GM15510 (cell line): ENCODE results near the gene PCP4.

Source experiments
- POLR2A ChIP-seq: IDR thresholded peaks from 3 replicates; pipeline ENCODE4 v1.6.1; 2011; ENCODE audit warnings: borderline replicate concordance; ENCODE audit not compliant: insufficient read length; ENCODE audit errors: extremely low read depth

The PCP4 gene

GRCh38 chr21:39927304-39927886 is 60.2 kb downstream of the PCP4 start:
- TF ChIP-seq POLR2A = no peak

- TF ChIP-seq POLR2A = no peak
Measured at GRCh38 chr21:39932335-39932734, 65.1 kb downstream of the PCP4 start.

GRCh38 chr21:39934895-39935294 is 67.7 kb downstream of the PCP4 start:
- no peak for TF ChIP-seq POLR2A

DNA sequence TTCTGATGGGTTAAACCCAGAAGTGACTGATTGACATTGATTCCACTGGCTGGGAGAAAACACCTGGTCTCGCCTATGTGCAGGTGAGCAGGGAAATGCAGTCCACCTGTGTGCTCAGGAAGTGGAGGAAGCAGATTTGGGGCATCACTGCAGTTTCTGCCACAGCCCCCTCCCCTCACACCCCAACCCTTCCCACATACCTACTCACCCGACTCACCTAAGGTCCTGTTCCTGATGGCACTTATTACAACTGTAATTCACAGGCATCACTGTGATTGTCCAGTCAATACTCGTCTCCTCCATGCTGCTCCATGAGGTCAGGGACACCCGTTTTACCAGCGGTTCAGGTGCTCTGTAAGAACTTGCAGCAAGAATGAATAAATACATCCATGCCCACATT is 68.5 kb downstream of the PCP4 start:
- TF ChIP-seq POLR2A = no peak

DNA sequence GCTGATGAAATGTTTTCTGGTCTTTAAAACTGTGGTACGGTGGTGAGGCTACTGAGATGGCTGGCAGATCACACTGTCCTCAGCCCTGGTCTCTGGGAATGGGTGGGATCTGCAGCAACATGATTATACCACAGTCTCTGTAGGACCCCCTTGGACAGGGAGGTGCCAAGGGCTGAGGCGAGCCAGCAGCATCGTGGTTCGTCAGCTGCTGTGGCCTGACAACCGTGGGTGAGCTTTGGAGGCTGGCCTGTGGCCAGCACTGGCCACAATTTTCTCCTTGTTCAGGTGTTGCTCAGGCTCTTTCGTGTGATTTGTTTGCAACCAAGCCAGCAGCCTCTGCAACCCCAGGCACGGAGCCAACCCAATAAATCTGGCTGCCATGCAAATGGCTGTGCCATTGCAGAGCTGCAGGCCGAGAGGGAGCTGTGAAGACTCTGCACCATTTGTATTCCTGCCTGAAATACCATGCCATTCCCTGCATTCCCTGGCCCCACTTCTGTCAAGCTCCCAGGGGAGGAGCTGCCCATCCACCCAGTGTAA is 70.9 kb downstream of the PCP4 start:
- TF ChIP-seq POLR2A = no peak

- no peak for TF ChIP-seq POLR2A
Measured at GRCh38 chr21:39946199-39946598, 79.0 kb downstream of the PCP4 start.

DNA sequence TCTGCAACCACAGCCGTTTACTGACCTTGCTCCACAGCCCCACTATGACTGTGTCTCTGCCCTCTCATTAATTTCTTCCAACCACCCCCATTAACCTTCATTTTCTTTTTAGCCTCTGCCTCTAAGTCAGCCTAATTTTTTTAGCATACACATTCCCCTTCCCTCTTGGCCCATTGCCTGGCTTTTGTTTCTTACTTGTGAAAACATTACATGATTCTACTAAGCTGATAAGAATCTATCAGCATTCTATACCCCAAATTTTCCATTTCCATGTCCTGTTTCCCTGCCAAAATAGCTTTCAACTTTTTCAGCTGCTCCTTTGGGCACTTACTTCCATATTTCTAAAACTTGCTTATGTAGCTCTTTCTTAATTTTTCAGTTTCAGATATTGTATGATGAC is 79.8 kb downstream of the PCP4 start:
- TF ChIP-seq POLR2A = no peak

DNA sequence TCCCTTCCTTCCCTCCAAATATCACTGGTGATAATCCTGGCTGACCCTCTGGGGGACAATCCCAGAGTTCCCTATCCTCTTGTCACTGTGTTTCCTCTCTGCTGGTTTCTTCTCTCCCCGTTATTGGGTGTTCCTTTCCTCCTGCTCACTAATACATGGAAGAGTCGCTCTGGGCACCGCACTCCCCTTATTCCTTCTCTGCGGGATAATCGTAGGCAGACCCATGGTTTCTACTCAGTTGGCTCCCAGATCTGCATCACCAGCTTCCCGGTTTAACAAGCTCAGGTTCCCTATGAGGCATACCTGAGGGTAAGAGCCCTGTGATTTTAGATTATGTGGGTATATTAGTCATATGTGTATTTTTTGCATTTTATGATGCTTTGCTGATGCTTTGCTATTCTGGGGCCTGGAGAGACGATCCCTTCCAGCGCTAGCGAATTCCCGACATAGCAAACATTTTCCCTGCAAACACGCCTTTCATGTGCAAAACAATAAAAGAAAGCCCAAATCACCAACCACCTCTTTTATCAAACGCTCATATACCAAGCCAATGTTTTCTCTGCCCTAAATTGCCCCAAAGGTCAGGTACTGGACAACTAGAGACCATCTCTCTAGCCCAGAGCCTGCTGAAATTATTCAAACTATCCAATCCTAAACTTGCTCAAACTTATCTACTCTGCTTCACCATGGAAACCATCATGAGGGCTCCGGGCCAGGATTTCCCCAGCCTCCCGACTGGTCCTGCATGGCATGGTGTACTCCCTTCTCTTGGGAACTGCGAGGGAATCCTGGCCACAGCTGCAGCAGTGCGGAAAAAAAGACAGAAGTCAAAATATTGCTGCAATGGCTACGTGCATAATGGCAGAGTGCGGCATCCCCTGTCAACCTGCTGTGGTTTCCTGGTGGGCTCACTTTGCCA is 84.2 kb downstream of the PCP4 start:
- TF ChIP-seq POLR2A = no peak

DNA sequence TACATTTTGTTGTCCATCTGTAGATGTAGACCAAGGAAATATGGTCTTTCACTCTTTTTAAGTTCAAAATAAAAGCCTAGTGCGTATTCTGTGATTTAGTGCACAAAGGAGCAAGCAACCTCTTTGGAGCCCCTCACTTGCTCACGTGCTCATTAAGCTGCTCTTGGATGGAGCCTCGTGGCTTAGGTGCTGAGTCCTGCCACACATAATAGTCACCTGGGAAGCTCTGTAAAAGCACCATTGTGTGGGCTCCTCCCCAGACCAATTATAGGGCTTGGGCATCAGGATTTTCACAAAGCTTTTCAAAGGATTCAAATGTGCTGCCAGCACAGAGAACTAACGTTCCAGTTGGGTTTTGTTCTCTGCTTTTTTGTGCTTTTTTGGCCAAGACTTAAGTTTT is 85.0 kb downstream of the PCP4 start:
- TF ChIP-seq POLR2A = no peak

DNA sequence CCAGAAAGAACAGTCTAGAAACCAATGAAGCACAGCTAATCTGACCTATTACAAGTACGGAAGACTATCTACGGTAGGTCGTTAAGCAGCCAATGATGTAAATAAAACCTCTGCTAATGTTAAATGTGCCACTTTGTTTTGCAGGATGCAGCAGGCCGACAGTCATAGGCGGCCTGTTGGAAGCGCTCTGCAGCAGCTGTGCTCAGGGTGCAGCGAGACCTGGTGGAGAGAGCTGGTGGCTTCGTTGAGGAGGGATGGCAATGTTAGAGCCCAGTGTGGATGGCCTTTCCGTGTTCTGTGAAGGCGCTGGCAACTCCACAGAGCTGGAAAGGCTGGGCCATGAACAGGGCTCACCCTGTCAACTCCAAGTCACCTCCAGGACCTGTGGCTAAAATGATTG is 87.3 kb downstream of the PCP4 start:
- no peak for TF ChIP-seq POLR2A

GRCh38 chr21:39955326-39955725 is 88.1 kb downstream of the PCP4 start:
- no peak for TF ChIP-seq POLR2A

- no peak for TF ChIP-seq POLR2A
Measured at GRCh38 chr21:39956586-39956985, 89.3 kb downstream of the PCP4 start.

DNA sequence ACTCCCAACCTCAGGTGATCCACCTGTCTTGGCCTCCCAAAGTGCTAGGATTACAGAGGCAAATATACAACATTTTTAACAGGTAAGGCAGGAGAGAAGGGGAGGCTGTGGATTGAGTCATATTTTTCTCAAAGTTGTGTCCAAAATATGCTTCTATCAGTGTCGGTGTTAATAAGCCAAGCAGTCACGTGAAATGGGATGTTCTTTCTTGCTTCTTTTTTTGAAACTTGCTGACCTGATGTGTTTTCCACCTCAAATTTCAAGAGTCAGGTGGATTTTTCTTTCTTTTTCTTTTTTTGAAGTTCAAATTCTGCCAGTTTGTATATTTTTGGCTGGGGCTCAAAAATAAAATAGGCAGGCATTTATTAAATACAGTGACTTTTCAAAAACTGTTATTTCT is 91.5 kb downstream of the PCP4 start:
- TF ChIP-seq POLR2A = no peak

DNA sequence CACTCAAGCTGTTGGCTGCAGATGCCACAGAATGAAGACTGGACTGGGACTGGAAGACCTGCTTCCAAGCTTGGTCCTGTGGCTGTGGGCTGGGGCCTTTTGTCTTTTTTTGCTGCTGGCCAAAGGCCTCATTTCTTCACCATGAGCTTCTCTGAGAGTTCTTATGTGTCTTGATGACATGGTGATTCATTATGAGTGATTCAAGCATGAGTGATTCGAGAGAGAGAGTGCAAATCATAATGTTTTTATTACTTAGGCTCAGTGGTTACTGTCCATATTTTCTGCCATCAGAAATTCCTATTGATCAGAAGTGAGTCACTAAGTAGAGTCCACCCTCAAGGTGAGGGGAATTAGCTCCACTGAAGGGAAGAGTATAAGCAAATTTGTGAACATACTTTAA is 94.0 kb downstream of the PCP4 start:
- no peak for TF ChIP-seq POLR2A

DNA sequence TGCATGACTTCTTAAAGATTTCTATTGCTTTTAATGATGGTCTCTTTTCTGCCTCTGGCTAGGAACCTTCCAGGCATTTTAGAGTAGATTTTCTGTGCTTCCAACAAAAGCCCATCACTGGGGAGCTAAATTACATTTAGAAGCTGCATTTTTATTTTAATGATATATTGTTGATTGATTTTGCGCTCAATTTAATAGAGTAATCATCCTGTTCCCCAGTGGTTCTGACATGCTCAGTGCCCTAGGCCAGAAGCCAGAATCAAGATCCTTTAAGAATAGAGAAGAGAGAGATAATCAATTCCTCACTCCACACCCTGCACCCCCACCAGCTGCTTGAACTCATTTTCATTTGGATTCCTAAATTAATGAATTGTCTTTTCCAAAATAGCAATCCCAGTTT is 97.8 kb downstream of the PCP4 start:
- TF ChIP-seq POLR2A = no peak

DNA sequence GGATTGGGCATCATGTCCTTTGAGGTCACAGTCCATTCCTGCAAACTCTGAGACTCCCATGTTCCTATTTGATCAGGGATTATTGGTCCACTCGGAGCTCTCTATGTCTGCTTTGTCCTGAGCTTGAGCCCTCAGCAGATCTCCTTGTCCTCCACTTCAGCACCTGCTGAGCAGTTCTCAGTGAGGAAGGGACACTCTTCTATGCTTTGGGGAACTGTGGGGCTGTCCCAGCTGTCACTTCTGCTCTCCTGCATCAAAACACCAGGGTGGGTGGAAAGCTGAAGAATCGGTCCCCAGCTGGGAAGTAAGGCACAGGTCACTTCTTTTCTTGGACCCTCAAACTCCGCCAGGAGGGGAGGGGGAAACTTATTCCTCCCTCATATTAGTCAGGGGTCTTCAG is 99.5 kb downstream of the PCP4 start:
- no peak for TF ChIP-seq POLR2A

DNA sequence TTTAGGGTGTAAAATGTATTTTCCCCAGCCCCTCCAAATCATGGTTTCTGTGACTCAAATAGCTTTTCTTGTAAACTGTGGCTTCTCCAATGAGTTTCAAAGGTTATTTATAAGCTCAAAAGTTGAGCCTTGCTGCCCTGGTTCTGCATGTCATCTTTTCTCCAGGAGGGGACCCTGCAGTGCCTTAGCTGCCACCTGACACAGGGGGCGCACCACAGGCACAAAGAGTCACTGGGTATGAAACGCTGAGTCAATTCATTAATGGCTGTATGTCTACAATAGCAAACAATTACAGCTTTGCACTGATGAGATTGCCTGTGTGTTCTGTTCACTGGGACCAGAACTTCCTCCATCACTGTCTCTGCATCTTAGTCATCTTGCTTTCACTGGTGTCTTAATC is 100.8 kb downstream of the PCP4 start:
- no peak for TF ChIP-seq POLR2A

GRCh38 chr21:39969691-39970364 is 102.6 kb downstream of the PCP4 start:
- no peak for TF ChIP-seq POLR2A
